H1 (cell line): ENCODE results near the gene CMIP. TPM values are rescaled to one million over a fixed set of nuclear protein-coding genes. Genes with fewer than 3 reads are reported as not detected.

ENCODE experiments used
- CTCF ChIP-seq, 3 experiments: IDR thresholded peaks; 1 replicate in 2 of 3; 2 replicates in 1 of 3; pipeline versions ENCODE4 v1.5.1 to v1.6.1; 2011; ENCODE audit warnings: low read length in 3 of 3, mild to moderate bottlenecking in 3 of 3, inconsistent platforms in 2 of 3, low read depth in 1 of 3, moderate library complexity in 1 of 3; ENCODE audit not compliant: insufficient read depth in 1 of 3; ENCODE audit errors: control extremely low read depth in 1 of 3
- polyA plus RNA-seq, 7 experiments: library from polyadenylated mRNA; depleted of rRNA in 3 of 7; stranded (reverse) in 5 of 7; unstranded in 2 of 7; fragments of >200 nt in 5 of 7; fragments of 200-250 nt in 2 of 7; gene quantifications; 1 replicate in 5 of 7; 2 replicates in 1 of 7; 4 replicates in 1 of 7; pipeline versions ENCODE4 v1.2.1 to v1.2.3, GENCODE V29; 2011 to 2013; ENCODE audit warnings: missing spikeins in 2 of 7, mixed read lengths in 2 of 7
- total RNA-seq: library from RNA; stranded (reverse); fragmentation: NEBNext Ultra II Directional; extraction: Animal tissue kit (Norgen Biotek cat#: 25700); gene quantifications from 2 replicates; pipeline ENCODE4 v1.2.1, GENCODE V29; 2021

CMIP gene
- total and polyA plus RNA-seq, 2 of the 8 experiments (the other 6 are each of a cell fraction or from before 2014, with no cell fraction given): 7.9 to 53.2 TPM

- TF ChIP-seq CTCF (IDR thresholded peaks at IDR 0.05; ENCODE audit: control extremely low read depth in 1 of 3, insufficient read depth in 1 of 3, low read depth in 1 of 3, low read length in 3 of 3): no peak
Observed at GRCh38 chr16:81572386-81573144, 128.0 kb downstream of the CMIP start (continued).
